ENCODE results near the gene MSX1.
A peak's percentile ranks its signal among the peaks of the same experiment; 100 is the strongest.

The MSX1 gene

GRCh38 chr4:4857809-4858508, 1.5 kb upstream of the MSX1 start:
- DNase-seq (ENCODE audit: low spot score): no peak

- no peak for DNase-seq (ENCODE audit: low spot score)
Measured at GRCh38 chr4:4858527-4859324, 739 bp upstream of the MSX1 start.

GRCh38 chr4:4859799-4860599, 534 bp downstream of the MSX1 start:
- no peak for DNase-seq (ENCODE audit: low spot score)

GRCh38 chr4:4860600-4861389, 1.3 kb downstream of the MSX1 start:
- DNase-seq (ENCODE audit: low spot score): no peak

- DNase-seq (ENCODE audit: low spot score): no peak
Measured at GRCh38 chr4:4861390-4862018, 2.0 kb downstream of the MSX1 start.

GRCh38 chr4:4862071-4862551, 2.6 kb downstream of the MSX1 start:
- no peak for DNase-seq (ENCODE audit: low spot score)

GRCh38 chr4:4862665-4863482, 3.4 kb downstream of the MSX1 start:
- DNase-seq (ENCODE audit: low spot score): no peak

GRCh38 chr4:4864443-4864939, 5.0 kb downstream of the MSX1 start:
- DNase-seq (ENCODE audit: low spot score): no peak

- DNase-seq (ENCODE audit: low spot score): no peak
Measured at GRCh38 chr4:4864940-4865704, 5.7 kb downstream of the MSX1 start.

- DNase-seq (ENCODE audit: low spot score): no peak
Measured at GRCh38 chr4:4865705-4866123, 6.2 kb downstream of the MSX1 start.

GRCh38 chr4:4866124-4866865, 6.8 kb downstream of the MSX1 start:
- peak; percentile 48 for DNase-seq (ENCODE audit: low spot score)

- DNase-seq (ENCODE audit: low spot score): no peak
Measured at GRCh38 chr4:4866866-4867374, 7.5 kb downstream of the MSX1 start.

GRCh38 chr4:4867375-4868039, 8.0 kb downstream of the MSX1 start:
- peak; percentile 36 for DNase-seq (ENCODE audit: low spot score)

GRCh38 chr4:4868040-4868757, 8.7 kb downstream of the MSX1 start:
- DNase-seq (ENCODE audit: low spot score): no peak

GRCh38 chr4:4868758-4869723, 9.6 kb downstream of the MSX1 start:
- no peak for DNase-seq (ENCODE audit: low spot score)

All from SK-N-DZ (cell line).